ENCODE measurements around the gene POLR2C. TPM values are rescaled to one million over a fixed set of nuclear protein-coding genes. Genes with fewer than 3 reads are reported as not detected.

POLR2C gene
- total and polyA plus RNA-seq, 10 of the 15 experiments (the other 5 are each of a cell fraction or from before 2014, with no cell fraction given): 26.9 to 93.0 (median 57.8) TPM

DNA sequence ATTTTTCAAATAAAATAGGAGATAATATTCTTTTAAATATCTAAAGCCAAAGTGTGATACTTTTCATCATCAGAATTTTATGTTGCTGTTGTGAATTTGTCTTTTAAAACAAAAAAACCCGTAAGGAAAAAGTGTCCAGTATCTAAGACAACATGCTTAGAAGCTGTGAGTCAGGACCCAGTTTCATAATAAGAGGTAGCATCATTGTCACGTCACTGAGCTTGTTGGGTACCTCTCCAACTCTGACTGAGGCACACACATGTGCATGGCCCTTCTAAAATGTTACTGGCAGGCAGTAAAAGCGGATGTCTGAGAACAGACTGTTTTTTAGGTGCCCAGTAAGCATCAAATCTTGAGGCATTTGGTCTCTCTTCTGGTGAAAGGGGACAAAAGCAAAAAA is 17.8 kb upstream of the POLR2C start:
- Histone ChIP-seq H2AFZ (ENCODE audit: control insufficient read depth, low read depth, low read length) (no peak overlapping the region), H3K79me2 (ENCODE audit: control insufficient read depth, insufficient read depth, low read length) (peaks cover 40% of the 10 kb centered on the region), H3K27me3 (replicated peaks in 1 of 2; ENCODE audit: control insufficient read depth in 2 of 2, insufficient read depth in 2 of 2, low read length in 1 of 2) (no peaks in the 10 kb centered on the region), H3K9me3 (replicated peaks; ENCODE audit: control insufficient read depth, insufficient read depth, low read length) (peaks cover 8% of the 10 kb centered on the region; the same call in 2 of the 3 replicates), H3K4me3 (no peak overlapping the region), H4K20me1 (ENCODE audit: control insufficient read depth, insufficient read depth) (no peaks in the 10 kb centered on the region), H3K9ac (ENCODE audit: control insufficient read depth, insufficient read depth, low read length) (no peak overlapping the region), H3K4me2 (ENCODE audit: control insufficient read depth, insufficient read depth) (no peak overlapping the region), H3K36me3 (ENCODE audit: control insufficient read depth in 2 of 2, insufficient read depth in 2 of 2, low read length in 1 of 2) (peaks cover 2 to 7% of the 10 kb centered on the region in 2 experiments; a peak in 2 of 4 replicates), H3K4me1 (ENCODE audit: control insufficient read depth, insufficient read depth, low read length) (peaks cover 6% of the 10 kb centered on the region; the same call in 1 of the 2 replicates), H3K27ac (ENCODE audit: control insufficient read depth, insufficient read depth) (no peak overlapping the region)
- DNase-seq (ENCODE audit: low read depth, low spot score) (no peak), ATAC-seq (no peak), FAIRE-seq (no peak)
- POLR2A ChIA-PET: interaction anchor here (0.5 to 1.1 kb wide), 2 partner anchors 9 to 237 kb away, joined by 3 to 4 read pairs; no protein-coding TSS in a partner anchor
- SMC1A ChIA-PET (ENCODE audit: uncharacterized antibody, unreplicated experiment): interaction anchor here (1.2 to 1.6 kb wide), 2 partner anchors 9 to 28 kb away, joined by 3 read pairs; no protein-coding TSS in a partner anchor
- RAD21 ChIA-PET (ENCODE audit: unreplicated experiment): interaction anchor here (0.6 to 0.8 kb wide), 2 partner anchors 26 to 75 kb away, joined by 3 read pairs; no protein-coding TSS in a partner anchor
- in situ Hi-C loops (cut with MboI): no loop called here
- intact Hi-C loops (cut with micrococcal nuclease; ENCODE audit: unreplicated experiment): loop anchor here (10.0 kb wide), 1 partner anchor 680 kb away; the partner anchor contains the start of gene CFAP20
- CTCF ChIA-PET: interaction anchor here (0.9 to 1.2 kb wide), 2 partner anchors 14 to 27 kb away, joined by 3 to 5 read pairs; no protein-coding TSS in a partner anchor
- no TSS peak for BruUV-seq (replicated peaks)
- 62% methylated on average over 3 of the region's 3 CpGs for WGBS (ENCODE audit: insufficient coverage, insufficient replicate concordance, low lambda C conversion rate, missing lambda C conversion rate)
- TF ChIP-seq EP300 (IDR thresholded peaks at IDR 0.05; ENCODE audit: borderline replicate concordance in 1 of 2, control insufficient read depth in 1 of 2, low read depth in 2 of 2, low read length in 2 of 2) (no peak), BMI1 (IDR thresholded peaks at IDR 0.05; ENCODE audit: borderline replicate concordance) (no peak), SMC3 (IDR thresholded peaks at IDR 0.05; ENCODE audit: borderline replicate concordance, low read length) (no peak), NFYB (IDR thresholded peaks at IDR 0.05; ENCODE audit: insufficient read depth, low read depth, low read length) (no peak), POU2F2 (IDR thresholded peaks at IDR 0.05; ENCODE audit: borderline replicate concordance, low read depth, low read length) (no peak), CBFB (IDR thresholded peaks at IDR 0.05; ENCODE audit: low read depth) (no peak), NFYA (IDR thresholded peaks at IDR 0.05; ENCODE audit: borderline replicate concordance, low read depth, low read length) (no peak), TCF12 (IDR thresholded peaks at IDR 0.05; ENCODE audit: low read depth, low read length) (no peak), HDAC6 (IDR thresholded peaks at IDR 0.05; ENCODE audit: unreplicated experiment) (no peak), IKZF2 (IDR thresholded peaks at IDR 0.05) (no peak), EED (IDR thresholded peaks at IDR 0.05; ENCODE audit: low read depth) (no peak)
- TF ChIP-seq, protein P1, sequence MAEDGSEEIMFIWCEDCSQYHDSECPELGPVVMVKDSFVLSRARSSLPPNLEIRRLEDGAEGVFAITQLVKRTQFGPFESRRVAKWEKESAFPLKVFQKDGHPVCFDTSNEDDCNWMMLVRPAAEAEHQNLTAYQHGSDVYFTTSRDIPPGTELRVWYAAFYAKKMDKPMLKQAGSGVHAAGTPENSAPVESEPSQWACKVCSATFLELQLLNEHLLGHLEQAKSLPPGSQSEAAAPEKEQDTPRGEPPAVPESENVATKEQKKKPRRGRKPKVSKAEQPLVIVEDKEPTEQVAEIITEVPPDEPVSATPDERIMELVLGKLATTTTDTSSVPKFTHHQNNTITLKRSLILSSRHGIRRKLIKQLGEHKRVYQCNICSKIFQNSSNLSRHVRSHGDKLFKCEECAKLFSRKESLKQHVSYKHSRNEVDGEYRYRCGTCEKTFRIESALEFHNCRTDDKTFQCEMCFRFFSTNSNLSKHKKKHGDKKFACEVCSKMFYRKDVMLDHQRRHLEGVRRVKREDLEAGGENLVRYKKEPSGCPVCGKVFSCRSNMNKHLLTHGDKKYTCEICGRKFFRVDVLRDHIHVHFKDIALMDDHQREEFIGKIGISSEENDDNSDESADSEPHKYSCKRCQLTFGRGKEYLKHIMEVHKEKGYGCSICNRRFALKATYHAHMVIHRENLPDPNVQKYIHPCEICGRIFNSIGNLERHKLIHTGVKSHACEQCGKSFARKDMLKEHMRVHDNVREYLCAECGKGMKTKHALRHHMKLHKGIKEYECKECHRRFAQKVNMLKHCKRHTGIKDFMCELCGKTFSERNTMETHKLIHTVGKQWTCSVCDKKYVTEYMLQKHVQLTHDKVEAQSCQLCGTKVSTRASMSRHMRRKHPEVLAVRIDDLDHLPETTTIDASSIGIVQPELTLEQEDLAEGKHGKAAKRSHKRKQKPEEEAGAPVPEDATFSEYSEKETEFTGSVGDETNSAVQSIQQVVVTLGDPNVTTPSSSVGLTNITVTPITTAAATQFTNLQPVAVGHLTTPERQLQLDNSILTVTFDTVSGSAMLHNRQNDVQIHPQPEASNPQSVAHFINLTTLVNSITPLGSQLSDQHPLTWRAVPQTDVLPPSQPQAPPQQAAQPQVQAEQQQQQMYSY (CRISPR knock-in tag; IDR thresholded peaks at IDR 0.05): no peak
- TF ChIP-seq, protein P2, sequence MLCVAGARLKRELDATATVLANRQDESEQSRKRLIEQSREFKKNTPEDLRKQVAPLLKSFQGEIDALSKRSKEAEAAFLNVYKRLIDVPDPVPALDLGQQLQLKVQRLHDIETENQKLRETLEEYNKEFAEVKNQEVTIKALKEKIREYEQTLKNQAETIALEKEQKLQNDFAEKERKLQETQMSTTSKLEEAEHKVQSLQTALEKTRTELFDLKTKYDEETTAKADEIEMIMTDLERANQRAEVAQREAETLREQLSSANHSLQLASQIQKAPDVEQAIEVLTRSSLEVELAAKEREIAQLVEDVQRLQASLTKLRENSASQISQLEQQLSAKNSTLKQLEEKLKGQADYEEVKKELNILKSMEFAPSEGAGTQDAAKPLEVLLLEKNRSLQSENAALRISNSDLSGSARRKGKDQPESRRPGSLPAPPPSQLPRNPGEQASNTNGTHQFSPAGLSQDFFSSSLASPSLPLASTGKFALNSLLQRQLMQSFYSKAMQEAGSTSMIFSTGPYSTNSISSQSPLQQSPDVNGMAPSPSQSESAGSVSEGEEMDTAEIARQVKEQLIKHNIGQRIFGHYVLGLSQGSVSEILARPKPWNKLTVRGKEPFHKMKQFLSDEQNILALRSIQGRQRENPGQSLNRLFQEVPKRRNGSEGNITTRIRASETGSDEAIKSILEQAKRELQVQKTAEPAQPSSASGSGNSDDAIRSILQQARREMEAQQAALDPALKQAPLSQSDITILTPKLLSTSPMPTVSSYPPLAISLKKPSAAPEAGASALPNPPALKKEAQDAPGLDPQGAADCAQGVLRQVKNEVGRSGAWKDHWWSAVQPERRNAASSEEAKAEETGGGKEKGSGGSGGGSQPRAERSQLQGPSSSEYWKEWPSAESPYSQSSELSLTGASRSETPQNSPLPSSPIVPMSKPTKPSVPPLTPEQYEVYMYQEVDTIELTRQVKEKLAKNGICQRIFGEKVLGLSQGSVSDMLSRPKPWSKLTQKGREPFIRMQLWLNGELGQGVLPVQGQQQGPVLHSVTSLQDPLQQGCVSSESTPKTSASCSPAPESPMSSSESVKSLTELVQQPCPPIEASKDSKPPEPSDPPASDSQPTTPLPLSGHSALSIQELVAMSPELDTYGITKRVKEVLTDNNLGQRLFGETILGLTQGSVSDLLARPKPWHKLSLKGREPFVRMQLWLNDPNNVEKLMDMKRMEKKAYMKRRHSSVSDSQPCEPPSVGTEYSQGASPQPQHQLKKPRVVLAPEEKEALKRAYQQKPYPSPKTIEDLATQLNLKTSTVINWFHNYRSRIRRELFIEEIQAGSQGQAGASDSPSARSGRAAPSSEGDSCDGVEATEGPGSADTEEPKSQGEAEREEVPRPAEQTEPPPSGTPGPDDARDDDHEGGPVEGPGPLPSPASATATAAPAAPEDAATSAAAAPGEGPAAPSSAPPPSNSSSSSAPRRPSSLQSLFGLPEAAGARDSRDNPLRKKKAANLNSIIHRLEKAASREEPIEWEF (IDR thresholded peaks at IDR 0.05; ENCODE audit: insufficient replicate concordance, low read depth, low read length): no peak
